Stimulated activated CD8-positive, alpha-beta memory T cell treated with anti-CD3 and anti-CD28 coated beads, Interleukin-12 subunit alpha, Interleukin-12 subunit beta, amount 100 ng/mL, for 1 hour (primary cell): ENCODE data around the gene NUP37.
"Not testable (repeated sequence)": the region's sequence is repeated elsewhere in the genome, so short reads cannot be mapped to it uniquely, and the experiment has no call there.

Source experiments
- DNase-seq: peaks from one replicate; pipeline ENCODE4 v3.0.0-alpha.2; 2020; ENCODE audit warnings: low read depth

The NUP37 gene

DNA sequence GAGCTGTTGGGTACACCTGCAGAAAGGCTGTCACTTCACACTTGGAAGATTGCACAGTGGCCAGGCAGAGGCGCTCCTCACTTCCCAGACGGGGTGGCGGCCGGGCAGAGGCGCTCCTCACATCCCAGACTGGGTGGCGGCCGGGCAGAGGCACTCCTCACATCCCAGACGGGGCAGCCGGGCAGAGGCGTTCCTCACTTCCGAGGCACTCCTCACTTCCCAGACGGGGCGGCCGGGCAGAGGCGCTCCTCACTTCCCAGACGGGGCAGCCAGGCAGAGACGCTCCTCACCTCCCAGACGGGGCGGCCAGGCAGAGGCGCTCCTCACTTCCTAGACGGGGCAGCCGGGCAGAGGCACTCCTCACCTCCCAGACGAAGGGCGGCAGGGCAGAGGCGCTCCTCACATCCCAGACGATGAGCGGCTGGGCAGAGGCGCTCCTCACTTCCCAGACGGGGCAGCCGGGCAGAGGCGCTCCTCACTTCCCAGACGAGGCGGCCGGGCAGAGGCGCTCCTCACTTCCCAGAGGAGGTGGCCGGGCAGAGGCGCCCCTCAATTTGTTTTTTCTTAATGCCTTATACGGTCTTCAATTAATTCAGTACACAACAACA lies 30.6 kb downstream of the NUP37 start:
- DNase-seq, result not testable (repeated sequence)

DNA sequence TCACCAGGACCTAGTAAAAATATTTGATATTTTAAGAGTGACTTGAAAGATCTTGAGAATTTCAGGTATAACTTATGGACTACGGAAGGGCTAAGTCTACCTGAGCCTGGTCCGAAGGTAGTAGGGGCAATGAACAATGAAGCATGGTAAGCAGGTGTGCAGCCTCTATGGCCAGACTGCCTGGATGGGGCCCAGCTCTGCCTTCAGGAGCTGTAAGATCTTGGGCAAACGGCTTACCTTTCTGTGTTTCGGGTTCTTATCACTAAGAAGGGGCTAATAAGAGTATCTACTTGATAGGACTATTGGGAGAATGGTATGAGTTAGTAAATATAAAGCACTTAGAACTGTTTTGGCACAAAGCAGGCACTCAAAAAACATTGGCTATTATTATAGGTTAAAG lies 39.1 kb downstream of the NUP37 start:
- DNase-seq, result no peak

DNA sequence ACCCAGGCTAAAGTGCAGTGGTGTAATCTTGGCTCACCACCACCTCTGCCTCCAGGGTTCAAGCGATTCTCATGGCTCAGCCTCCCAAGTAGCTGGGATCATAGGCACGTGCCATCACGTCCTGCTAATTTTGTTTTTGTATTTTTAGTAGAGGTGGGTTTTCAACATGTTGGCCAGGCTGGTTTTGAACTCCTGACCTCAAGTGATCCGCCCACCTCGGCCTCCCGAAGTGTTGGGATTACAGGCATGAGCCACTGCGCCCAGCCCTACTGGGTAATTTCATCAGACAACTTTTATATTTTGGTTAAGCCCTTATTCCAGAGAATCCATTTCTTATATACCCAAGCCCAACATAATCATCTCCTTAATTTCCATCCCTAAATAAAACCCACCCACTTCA lies 47.8 kb downstream of the NUP37 start:
- not testable (repeated sequence) for DNase-seq

DNA sequence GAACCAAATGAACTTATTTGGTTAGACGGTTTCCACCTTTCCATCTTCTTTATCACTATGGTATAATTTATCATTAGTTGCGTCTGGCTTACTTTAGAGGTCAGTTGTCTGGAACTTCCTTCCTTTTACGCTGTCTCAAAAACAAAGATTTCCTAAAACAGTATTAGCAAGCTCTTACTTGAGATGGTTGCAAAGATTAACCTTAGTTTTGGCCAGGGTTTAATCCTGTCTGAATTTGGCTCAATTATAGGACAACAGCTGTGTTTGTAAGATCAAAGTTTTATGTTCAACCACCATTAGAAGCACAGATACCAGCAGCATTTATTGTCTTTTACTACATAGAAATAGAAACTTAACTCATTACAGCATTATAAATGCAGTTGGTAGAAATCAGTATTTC lies 50.2 kb downstream of the NUP37 start:
- no peak for DNase-seq

DNA sequence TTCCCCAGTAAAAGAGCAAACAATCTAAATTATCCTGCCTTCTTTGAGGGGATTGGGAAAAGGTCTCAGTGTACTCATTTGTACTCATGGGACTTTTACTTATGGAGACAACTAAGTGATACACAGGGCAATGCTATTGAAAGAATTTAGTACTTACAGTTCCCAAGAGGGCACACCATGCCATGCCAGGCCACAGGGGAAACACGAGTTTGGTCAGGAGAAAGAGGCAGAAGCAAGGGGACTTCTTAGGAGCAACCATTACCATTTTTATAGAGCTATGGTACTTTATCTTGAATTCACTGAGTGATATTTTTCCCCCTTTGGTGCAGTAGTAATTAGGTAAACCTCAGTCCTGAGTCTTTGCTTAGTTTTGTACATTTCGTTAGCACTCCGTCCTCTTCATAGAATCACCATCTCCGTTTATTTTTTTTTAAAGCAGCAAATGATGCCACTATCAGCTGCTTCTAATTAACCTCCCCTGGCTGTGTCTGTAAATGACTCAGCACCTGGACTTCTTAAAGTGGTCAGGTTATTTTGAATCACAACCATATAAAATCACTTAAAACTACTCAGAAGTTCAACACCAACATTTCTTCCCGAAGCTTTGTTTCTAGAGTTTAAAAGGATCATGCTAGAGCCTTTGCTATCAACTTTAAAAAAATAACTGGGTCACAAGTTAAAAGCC lies 52.2 kb downstream of the NUP37 start:
- DNase-seq, result no peak

DNA sequence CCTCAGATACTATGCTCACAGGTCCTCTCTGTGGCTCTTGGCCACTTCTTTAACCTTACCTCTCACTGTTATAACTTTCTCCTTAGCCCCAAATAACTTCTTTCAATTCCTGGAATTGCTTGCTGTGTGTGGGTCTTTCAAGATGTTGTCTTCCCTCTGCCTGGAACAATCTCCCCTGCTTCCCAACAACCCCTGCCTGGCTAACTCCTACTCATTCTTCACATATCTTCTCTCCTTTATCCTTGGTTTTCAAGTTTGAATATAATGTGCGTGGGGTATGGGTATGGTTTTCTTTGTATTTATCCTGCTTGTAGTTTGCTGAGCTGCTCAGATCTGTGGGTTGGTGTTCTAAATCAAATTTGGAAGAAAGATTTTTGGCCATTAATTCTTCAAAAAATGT lies 55.4 kb downstream of the NUP37 start:
- no peak for DNase-seq

DNA sequence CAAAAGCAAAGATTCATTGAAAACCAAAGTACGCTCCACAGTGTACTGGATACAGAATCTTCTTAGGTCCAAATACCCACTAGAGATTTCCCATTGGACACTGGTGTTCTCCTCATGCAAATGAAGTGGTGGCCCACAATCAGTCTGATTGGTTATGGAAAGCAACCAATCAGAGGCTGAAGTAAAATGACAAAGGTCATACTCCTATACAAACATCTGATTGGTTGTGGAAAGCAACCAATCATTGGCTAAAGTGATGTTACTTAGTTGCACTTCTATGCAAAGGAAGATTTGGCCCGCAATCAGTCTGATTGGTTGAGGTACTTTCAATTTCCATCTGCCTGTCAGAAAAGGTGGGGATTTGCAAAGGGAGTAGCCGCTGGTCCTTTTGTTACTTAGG lies 56.8 kb downstream of the NUP37 start:
- DNase-seq, result no peak

DNA sequence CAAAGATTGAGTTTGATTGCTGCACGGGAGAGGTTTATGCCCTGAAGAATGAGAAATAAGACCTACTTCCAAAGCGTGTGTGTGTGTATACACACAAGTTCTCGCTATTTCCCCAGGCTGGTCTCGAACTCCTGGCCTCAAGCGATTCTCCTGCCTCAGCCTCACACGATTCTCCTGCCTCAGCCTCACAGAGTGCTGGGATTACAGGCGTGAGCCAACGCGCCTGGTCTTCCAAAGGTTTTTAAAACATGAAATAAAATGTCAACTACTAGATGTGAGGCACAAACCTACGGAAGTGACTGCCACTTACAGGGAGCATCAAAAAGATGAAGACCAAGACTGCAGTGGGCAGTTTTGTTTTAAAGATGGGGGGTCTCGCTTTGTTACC lies 57.5 kb downstream of the NUP37 start:
- no peak for DNase-seq

DNA sequence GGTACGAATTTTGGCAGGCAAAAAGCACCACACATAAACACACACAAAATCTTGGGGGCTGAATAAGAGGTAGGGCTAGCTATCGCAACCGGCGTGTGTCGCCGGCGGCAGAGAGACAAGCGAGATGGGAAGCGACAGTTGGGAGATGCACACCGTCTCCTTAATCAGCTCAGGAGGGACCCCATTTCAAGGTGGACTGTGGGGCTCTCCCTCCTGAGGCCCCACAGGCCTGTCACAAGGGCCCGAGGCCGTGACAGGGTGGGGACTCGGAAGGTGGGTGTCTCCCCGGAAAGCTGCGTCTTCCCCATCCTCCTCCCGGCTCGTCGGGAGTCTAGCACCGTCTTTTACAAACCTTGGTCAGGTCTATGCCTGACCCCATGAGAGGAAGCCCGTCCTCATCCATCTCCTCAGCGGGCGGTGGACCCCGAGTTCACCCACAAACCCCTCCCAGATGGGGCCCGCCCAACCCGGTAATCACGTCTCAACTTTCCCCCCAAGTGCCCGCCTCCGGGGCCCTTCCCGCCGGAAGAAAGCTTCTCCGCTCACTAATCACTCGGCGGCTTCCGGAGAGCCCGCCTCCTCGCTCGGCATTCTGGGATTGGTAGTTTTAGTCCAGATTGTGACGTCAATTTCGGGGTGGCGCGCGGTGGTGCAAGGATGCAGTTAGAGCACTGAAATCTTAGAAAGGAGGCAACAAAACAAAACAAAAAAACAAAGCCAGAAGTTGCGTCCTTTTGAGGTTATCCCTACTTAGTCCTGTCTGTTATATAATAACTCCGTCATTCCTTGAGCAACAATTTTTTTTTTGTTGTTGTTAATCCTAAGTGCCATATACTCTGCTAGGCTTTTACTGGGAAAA lies 58.1 kb downstream of the NUP37 start, which contains the start of gene WASHC3:
Gene WASHC3 (minus strand): TSS at position 432 of the 859 bp plus-strand sequence. CDS start 29 bp downstream, at position 403.
- DNase-seq, result peak; percentile 91

DNA sequence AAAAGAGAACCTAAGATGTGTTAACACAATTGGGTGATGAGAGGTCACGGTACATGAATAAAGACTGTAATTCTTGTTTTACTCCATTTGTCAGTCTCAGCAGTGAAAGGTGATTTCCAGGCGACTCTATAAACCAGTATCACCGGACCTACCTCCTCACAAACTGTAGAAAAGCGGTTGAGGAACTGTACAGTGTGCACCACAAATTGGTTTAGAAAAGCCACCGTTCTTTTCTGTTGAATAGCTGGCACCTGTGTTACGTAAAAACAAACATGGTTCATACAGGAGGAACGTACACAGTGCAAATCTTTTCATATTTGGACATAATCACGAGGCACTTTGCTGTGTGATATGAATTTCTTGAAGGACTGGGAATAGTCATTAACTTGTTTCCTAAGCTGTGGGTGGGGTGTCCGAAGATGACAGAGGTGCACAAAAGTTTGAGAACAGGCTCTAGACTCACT lies 58.8 kb downstream of the NUP37 start:
- no peak for DNase-seq

DNA sequence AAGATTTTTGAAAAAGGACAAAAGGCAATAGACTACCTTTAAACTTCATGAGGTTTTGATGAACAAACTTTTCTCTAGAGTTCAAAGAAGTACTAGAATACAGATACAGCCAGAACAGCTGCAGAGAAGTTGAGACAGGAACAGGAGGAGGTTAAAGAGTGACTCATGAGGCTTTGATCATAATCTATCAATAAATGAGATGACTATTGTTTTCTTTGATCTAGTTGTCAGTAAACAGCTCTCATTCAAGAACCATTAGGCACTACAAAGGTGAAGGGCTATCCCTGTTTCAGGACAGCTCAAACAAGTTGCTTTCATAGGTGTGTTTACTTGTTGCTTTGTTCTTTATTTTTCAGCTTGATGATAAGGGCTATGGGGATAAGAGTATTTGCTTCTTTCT lies 60.6 kb downstream of the NUP37 start:
- DNase-seq, result no peak

DNA sequence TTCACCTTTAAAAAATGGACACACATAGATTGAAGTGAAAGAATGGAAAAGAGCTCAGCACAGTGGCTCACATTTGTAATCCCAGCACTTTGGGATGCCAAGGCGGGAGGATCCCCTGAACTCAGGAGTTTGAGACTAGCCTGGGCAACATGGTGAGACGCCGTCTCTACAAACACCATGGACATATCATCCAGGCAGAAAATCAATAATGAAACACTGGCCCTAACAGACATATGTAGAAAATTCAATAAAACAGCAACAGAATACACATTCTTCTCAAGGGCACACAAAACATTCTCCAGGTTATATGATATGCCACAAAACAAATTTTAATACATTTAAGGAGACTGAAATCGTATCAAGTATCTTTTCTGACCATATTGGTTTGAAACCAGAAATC lies 65.6 kb downstream of the NUP37 start:
- no peak for DNase-seq

DNA sequence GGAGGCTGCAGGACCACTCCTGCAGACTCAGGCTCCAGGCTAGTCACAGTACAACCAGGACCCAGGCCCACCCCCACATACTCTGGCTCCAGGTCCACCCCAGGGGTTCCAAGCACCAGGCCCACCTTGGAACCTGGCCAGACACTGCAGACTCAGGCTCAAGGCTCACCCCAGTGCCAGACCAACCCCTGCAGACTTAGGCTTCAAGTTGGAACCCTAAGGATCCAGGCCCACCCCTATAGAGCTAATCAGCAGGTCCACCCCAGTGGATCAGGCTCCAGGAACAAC lies 66.9 kb downstream of the NUP37 start:
- no peak for DNase-seq

DNA sequence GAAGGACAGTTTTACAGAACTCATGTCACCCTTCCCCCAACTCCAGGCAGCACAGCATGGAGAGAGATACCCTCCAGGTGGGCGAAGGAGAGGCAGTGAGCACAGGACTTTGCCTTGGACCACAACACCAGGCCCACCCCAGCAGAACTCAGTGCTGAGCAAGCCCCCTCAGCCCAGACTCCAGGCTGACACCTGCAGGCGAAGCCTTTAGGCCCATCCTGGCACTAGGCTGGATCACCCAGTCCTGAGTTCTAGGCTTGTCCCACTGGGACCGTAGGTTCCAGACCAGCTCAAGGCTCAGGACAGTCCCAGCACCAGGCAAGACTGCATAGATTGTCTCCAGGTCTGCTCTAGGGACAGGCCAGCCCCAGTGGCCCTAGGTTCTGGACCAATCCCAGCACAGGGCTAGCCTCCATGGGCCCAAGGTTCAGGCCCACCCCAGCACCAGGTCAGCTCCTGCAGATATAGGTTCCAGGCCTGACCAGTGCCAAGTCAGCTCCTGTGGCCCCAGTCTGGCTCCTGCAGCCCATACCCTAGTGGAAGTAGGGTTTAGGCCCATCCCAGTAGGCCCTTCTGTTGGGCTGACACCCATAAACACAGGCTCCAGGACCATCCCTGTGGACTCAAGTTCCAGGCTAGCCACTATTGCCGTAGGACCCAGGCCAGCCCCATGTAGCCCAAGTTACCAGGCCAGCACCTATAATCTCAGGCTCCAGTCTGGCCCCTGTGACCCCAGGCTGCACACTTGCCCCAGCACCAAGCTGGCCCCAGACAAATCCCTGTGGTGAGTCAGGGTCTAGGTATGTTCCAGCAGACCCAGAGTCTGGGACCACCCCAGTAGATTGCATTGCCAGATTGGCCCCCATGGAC lies 67.5 kb downstream of the NUP37 start:
- no peak for DNase-seq

DNA sequence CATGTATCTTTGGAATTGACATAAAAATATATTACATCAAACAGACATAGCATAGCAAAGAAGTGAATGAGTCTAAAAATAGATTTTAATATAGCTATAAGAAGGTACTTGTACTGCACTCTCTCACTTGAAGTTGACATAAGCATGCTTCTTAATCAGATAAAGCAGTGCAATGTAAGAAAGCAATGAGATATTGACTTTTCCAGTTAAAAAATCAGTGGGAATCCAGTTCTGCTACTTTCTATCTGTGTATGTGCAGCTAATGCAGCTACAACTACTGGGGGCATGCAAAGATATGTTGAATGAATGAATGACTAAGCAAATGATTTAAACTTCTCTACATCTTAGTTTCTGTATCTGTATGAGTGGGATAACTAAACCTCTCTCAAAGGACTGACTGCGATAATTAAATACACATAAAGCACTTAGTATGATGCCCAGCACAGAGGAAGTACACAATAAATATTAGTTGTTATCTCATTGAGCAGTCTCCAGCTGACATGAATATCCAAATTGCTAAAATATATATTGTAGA lies 68.4 kb downstream of the NUP37 start:
- no peak for DNase-seq

DNA sequence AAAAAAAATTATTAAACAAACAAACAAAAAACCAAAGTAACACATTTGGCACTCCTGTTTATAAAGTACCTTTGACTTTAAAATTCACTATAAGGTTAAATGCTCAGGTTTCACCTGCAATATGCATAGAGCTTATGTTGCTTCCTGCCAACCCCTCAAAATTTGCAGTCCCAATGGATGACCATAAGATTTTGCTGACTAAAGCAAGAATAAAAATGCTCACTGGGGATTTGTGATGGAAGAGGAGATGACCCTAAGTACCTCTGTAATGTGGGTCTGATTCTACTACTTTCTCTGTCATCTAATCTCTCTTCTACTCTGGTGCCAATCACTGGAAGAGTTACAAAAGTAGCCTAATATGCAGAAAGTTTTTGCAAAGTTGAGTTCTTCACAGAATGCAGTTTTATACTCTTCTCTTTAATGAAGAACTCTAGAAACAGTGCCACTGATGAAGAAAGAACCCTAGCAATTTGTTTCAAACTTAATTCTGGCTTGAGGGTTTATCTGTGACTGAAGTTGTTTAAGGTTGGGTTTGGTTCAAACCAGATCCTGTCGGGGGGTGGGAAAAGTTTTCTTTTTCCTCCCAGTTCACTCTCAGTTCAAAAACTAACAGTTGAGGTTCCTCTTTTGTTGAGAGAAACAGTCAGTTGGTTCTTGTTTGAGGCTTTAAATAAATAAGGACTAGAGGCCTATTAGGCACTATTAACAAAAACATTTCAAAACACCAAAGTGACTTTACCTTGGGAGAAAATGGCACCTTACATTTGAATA lies 69.1 kb downstream of the NUP37 start:
- no peak for DNase-seq

DNA sequence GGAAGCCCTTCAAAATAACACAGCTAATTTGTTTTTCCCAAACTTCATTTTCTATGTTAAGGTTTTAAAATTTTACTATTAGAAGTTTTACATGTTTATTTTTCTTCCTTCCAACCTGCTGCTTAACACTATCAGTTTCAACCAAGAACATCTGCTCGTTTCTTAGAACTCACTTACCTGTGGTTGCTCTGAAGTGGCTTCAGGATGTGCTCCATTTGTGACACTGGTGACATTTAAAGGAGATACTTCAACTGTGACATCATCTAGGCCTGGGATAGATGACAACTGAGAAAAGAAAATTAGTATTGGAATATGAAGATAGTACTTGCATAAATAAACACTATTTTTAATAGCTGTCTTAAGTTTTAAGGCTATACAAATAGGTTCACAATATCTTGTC lies 76.0 kb downstream of the NUP37 start:
- DNase-seq, result no peak

DNA sequence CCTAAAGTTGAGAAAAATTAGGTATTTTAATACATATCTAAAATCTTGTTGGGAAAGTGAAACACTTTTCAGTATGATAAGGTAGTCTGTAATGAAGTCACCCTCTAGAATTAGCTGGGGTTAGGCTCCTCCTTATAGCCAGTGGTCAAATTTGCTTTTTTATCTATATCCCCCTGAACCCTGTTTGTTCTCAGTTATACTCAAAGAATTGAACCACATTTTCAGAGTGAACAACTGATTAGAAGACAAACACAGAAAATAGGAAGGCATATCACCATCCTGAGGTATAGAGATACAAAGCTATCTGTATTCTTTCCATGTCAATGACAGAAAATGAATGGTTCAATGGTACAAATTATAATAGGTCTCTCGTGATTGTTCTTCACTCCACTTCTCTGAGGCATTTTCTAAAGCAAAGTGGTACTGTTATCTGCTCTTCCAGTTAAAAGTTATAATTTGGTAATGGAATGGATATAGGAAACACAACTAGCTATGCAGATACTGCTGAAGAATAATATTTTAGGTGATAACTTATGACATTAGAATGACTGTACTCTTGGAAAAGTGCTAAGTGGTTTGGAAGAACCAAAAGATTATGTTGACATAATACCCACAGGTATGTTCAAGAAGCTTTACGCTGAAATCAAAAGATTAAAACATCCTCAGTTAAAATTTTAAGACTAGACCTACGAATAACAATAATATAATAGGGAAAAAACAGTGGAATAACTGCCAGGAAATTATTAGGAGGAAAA lies 85.7 kb downstream of the NUP37 start:
- DNase-seq, result no peak

DNA sequence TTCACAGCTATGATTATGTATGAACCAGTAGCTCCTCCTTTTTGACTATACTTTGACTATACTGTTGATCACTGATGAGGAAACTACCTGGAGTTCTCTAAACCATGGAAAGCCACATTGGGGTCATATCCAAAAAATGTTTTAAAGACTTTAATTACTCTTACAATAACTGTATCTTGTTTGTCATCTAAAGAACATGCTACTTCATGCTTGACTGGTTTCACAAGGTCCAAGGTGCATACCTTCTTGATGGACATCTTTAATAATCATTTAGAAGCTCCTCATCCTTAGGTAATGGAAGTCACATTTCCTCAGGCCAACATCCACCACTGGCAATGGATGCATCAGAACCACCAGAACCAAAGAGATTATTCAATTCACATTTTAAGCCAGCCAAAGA lies 88.1 kb downstream of the NUP37 start:
- DNase-seq, result no peak

DNA sequence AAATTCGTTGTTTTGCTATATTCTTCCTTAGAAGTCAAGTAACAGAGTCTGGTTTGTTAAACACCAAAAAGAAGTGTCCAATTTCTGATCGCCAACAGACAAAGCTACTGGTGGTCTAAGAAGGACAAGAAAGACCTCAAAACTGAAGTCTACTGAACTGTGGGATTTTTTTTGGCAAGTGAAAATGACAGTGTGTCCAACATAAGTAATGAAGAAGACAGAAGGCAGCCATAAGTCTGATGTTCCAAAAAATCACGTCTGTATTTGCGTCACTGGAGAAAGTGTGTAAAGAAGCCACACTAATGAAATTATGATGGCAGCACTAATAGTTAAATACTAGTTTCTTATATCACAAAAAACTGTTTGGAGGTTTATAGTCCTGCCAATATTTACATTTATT lies 90.8 kb downstream of the NUP37 start:
- no peak for DNase-seq
